GM18511 (cell line): ENCODE results near the gene IVD.

Experiments used
- ATAC-seq: cut with Tn5 transposase; IDR thresholded peaks from one replicate; pipeline ENCODE4 v1.9.1; 2021; ENCODE audit warnings: mild to moderate bottlenecking, moderate library complexity; ENCODE audit not compliant: unreplicated experiment

IVD gene

GRCh38 chr15:40436892-40437751, 31.5 kb downstream of the IVD start:
- no peak for ATAC-seq

GRCh38 chr15:40437752-40438687, 32.4 kb downstream of the IVD start:
- ATAC-seq, result no peak

GRCh38 chr15:40438712-40439111, 33.1 kb downstream of the IVD start:
- no peak for ATAC-seq

- ATAC-seq, result no peak
Observed at GRCh38 chr15:40439461-40439959, 33.9 kb downstream of the IVD start.

GRCh38 chr15:40439960-40440742, 34.6 kb downstream of the IVD start:
- no peak for ATAC-seq

GRCh38 chr15:40440743-40441564, 35.4 kb downstream of the IVD start, which contains the start of gene BAHD1:
Gene BAHD1 (plus strand): TSS chr15:40440953. CDS start chr15:40458465, 17,512 bp downstream.
- ATAC-seq, result peak; percentile 89

GRCh38 chr15:40441565-40442531, 36.3 kb downstream of the IVD start:
- peak; percentile 10 for ATAC-seq

GRCh38 chr15:40443255-40443654, 37.7 kb downstream of the IVD start:
- ATAC-seq, result no peak

- ATAC-seq, result no peak
Observed at GRCh38 chr15:40443846-40444245, 38.3 kb downstream of the IVD start.

- no peak for ATAC-seq
Observed at GRCh38 chr15:40444736-40445135, 39.1 kb downstream of the IVD start.

- no peak for ATAC-seq
Observed at GRCh38 chr15:40445421-40445922, 39.9 kb downstream of the IVD start.

GRCh38 chr15:40446144-40446543, 40.5 kb downstream of the IVD start:
- ATAC-seq, result no peak

- ATAC-seq, result no peak
Observed at GRCh38 chr15:40448354-40448753, 42.8 kb downstream of the IVD start.

- ATAC-seq, result no peak
Observed at GRCh38 chr15:40449275-40449674, 43.7 kb downstream of the IVD start.

GRCh38 chr15:40450047-40450446, 44.5 kb downstream of the IVD start:
- ATAC-seq, result no peak

GRCh38 chr15:40451527-40452158, 46.0 kb downstream of the IVD start:
- no peak for ATAC-seq

- ATAC-seq, result peak; percentile 69
Observed at GRCh38 chr15:40452296-40453090, 46.9 kb downstream of the IVD start.
